Measurements from ENCODE around the gene CDR2L.

DNA sequence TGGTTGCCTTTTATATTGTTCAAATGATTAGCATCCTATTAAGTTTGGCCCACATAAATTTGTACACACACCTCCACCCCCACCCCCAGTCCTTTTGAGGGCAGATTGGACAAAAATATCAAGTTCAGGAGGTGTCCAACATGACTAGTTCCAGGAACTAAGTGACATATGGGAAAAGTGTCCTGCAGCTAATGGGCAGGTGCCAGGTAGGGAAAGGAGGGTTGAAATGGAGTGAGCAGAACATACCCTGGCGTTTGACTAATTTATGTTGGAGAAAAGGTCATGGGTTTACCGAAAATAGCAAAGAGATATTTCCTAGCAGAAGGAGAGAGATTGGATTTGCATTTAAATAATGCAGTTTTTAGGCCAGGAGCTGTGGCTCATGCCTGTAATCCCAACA, 64.5 kb downstream of the CDR2L start:
- TF ChIP-seq JUND (IDR thresholded peaks at IDR 0.05) (no peak), GABPA (IDR thresholded peaks at IDR 0.05 in 1 of 2, conservative IDR thresholded peaks at IDR 0.05 in 1 of 2) (no peak), FOXA1 (IDR thresholded peaks at IDR 0.05) (no peak), HNF4A (conservative IDR thresholded peaks at IDR 0.05) (no peak), TAF1 (conservative IDR thresholded peaks at IDR 0.05) (no peak), NR2F2 (IDR thresholded peaks at IDR 0.05) (no peak)
- TF ChIP-seq, protein P1, sequence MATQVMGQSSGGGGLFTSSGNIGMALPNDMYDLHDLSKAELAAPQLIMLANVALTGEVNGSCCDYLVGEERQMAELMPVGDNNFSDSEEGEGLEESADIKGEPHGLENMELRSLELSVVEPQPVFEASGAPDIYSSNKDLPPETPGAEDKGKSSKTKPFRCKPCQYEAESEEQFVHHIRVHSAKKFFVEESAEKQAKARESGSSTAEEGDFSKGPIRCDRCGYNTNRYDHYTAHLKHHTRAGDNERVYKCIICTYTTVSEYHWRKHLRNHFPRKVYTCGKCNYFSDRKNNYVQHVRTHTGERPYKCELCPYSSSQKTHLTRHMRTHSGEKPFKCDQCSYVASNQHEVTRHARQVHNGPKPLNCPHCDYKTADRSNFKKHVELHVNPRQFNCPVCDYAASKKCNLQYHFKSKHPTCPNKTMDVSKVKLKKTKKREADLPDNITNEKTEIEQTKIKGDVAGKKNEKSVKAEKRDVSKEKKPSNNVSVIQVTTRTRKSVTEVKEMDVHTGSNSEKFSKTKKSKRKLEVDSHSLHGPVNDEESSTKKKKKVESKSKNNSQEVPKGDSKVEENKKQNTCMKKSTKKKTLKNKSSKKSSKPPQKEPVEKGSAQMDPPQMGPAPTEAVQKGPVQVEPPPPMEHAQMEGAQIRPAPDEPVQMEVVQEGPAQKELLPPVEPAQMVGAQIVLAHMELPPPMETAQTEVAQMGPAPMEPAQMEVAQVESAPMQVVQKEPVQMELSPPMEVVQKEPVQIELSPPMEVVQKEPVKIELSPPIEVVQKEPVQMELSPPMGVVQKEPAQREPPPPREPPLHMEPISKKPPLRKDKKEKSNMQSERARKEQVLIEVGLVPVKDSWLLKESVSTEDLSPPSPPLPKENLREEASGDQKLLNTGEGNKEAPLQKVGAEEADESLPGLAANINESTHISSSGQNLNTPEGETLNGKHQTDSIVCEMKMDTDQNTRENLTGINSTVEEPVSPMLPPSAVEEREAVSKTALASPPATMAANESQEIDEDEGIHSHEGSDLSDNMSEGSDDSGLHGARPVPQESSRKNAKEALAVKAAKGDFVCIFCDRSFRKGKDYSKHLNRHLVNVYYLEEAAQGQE (IDR thresholded peaks at IDR 0.05), result no peak
- TF ChIP-seq, protein P2, sequence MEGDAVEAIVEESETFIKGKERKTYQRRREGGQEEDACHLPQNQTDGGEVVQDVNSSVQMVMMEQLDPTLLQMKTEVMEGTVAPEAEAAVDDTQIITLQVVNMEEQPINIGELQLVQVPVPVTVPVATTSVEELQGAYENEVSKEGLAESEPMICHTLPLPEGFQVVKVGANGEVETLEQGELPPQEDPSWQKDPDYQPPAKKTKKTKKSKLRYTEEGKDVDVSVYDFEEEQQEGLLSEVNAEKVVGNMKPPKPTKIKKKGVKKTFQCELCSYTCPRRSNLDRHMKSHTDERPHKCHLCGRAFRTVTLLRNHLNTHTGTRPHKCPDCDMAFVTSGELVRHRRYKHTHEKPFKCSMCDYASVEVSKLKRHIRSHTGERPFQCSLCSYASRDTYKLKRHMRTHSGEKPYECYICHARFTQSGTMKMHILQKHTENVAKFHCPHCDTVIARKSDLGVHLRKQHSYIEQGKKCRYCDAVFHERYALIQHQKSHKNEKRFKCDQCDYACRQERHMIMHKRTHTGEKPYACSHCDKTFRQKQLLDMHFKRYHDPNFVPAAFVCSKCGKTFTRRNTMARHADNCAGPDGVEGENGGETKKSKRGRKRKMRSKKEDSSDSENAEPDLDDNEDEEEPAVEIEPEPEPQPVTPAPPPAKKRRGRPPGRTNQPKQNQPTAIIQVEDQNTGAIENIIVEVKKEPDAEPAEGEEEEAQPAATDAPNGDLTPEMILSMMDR (IDR thresholded peaks at IDR 0.05; ENCODE audit: low read depth, low read length, missing input control), result no peak
- TF ChIP-seq, protein P3, sequence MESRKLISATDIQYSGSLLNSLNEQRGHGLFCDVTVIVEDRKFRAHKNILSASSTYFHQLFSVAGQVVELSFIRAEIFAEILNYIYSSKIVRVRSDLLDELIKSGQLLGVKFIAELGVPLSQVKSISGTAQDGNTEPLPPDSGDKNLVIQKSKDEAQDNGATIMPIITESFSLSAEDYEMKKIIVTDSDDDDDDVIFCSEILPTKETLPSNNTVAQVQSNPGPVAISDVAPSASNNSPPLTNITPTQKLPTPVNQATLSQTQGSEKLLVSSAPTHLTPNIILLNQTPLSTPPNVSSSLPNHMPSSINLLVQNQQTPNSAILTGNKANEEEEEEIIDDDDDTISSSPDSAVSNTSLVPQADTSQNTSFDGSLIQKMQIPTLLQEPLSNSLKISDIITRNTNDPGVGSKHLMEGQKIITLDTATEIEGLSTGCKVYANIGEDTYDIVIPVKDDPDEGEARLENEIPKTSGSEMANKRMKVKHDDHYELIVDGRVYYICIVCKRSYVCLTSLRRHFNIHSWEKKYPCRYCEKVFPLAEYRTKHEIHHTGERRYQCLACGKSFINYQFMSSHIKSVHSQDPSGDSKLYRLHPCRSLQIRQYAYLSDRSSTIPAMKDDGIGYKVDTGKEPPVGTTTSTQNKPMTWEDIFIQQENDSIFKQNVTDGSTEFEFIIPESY (IDR thresholded peaks at IDR 0.05), result no peak
- TF ChIP-seq, protein P4, sequence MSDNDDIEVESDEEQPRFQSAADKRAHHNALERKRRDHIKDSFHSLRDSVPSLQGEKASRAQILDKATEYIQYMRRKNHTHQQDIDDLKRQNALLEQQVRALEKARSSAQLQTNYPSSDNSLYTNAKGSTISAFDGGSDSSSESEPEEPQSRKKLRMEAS (IDR thresholded peaks at IDR 0.05), result no peak
